Measurements from ENCODE around the gene RAD51B. TPM values are rescaled to one million over a fixed set of nuclear protein-coding genes. Genes with fewer than 3 reads are reported as not detected.

Gene RAD51B
- total and polyA plus RNA-seq, 2 of the 13 experiments (the other 11 are each of a cell fraction or from before 2014, with no cell fraction given) = 7.0 to 9.5 TPM

DNA sequence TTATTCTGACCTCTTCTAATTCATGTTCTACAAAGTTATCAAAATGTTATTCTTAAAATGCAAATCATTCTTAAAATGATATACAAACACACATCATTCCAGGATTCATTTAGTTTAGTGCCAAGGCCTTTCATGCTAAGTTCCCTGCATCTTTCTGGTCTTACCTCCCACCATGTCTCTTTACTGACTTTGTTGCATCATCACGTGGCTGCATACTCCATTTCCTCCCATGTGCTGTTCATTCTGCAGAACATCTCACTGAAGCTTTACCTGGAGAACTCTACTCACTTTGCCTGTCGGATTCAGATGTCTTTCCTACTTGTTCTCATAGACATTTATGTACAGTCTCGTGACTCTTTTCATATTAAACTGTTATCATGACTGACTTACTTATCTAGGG lies 278.1 kb downstream of the RAD51B start:
- TF ChIP-seq ATF7 (IDR thresholded peaks at IDR 0.05) = peak; percentile 29; the same call in 1 of the 2 replicates
- no peak for TF ChIP-seq ATF7 (CRISPR knock-in tag; IDR thresholded peaks at IDR 0.05)
- TF ChIP-seq ZFAT (CRISPR knock-in tag; conservative IDR thresholded peaks at IDR 0.05) = no peak
- H3K4me2 ChIP-seq (ENCODE audit: low read depth, low read length) = no peak overlapping the region
- no peak overlapping the region for H3K9ac ChIP-seq (ENCODE audit: insufficient read depth, low read depth, low read length)
- FAIRE-seq (no peak), ATAC-seq (no peak), DNase-seq (ENCODE audit: low spot score) (no peak)
- ChIA-PET POLR2A (no interaction called here), CTCF (ENCODE audit: low intra/inter-chr PET ratio, low total read pairs) (no interaction called here)
- peaks cover 25% of the 10 kb centered on the region for H3K9me3 ChIP-seq (ENCODE audit: low read length)
- no peaks in the 10 kb centered on the region for H3K36me3 ChIP-seq (replicated peaks in 1 of 2; ENCODE audit: control insufficient read depth in 1 of 2, insufficient read depth in 2 of 2, low read length in 2 of 2)
- no peaks in the 10 kb centered on the region for H3K79me2 ChIP-seq (ENCODE audit: insufficient read depth, low read length)
- no peak overlapping the region for H3K27ac ChIP-seq (ENCODE audit: extremely low read length, insufficient read depth, low read length)
- H3K27me3 ChIP-seq (ENCODE audit: control insufficient read depth in 1 of 2, insufficient read depth in 2 of 2, low read length in 2 of 2) = no peaks in the 10 kb centered on the region
- H3K4me3 ChIP-seq (replicated peaks in 1 of 3; ENCODE audit: insufficient read depth in 1 of 3, low read depth in 2 of 3, low read length in 3 of 3) = no peak overlapping the region
- no peak overlapping the region for H2AFZ ChIP-seq (ENCODE audit: low read length)
- intact Hi-C loops (cut with micrococcal nuclease; ENCODE audit: unreplicated experiment) = no loop called here
- no TSS peak for BruUV-seq (replicated peaks)
- H3K4me1 ChIP-seq (ENCODE audit: insufficient read depth, low read length) = peaks cover 5% of the 10 kb centered on the region
- H4K20me1 ChIP-seq (ENCODE audit: insufficient read depth, low read length) = no peaks in the 10 kb centered on the region
- WGBS (ENCODE audit: low lambda C conversion rate) = 64% methylated on average over 3 of the region's 3 CpGs
- in situ Hi-C loops (cut with HindIII; ENCODE audit: extremely low pct_ligation_motif_present, low pct_unique_long_range_greater_than_20kb) = no loop called here

DNA sequence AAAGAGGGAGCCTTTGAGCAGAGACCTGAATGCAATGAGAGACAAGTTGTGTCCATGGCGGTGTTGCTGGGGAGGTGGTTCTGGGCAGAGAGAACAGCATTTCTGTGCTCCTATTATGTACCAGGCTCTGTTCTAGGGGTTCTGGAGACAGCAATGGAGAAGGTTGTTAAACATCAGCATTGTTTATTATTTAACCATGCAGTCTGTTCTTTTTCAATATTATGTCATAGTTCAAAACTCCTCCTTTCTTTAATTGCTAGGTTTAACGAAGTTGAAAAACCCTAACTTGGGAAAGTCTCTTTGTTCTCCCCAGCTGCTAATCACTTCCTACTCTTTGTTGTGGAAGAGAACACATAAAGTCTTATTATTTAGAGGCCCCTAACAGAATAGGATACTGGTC lies 279.3 kb downstream of the RAD51B start:
- Histone ChIP-seq H2AFZ (ENCODE audit: low read length) (no peak overlapping the region), H3K79me2 (ENCODE audit: insufficient read depth, low read length) (no peaks in the 10 kb centered on the region), H3K36me3 (replicated peaks in 1 of 2; ENCODE audit: control insufficient read depth in 1 of 2, insufficient read depth in 2 of 2, low read length in 2 of 2) (no peaks in the 10 kb centered on the region), H4K20me1 (ENCODE audit: insufficient read depth, low read length) (no peaks in the 10 kb centered on the region), H3K4me2 (ENCODE audit: low read depth, low read length) (no peak overlapping the region), H3K27ac (ENCODE audit: extremely low read length, insufficient read depth, low read length) (no peak overlapping the region), H3K27me3 (ENCODE audit: control insufficient read depth in 1 of 2, insufficient read depth in 2 of 2, low read length in 2 of 2) (no peaks in the 10 kb centered on the region), H3K9me3 (ENCODE audit: low read length) (peaks cover 26% of the 10 kb centered on the region), H3K9ac (ENCODE audit: insufficient read depth, low read depth, low read length) (no peak overlapping the region), H3K4me1 (ENCODE audit: insufficient read depth, low read length) (peaks cover 5% of the 10 kb centered on the region), H3K4me3 (replicated peaks in 1 of 3; ENCODE audit: insufficient read depth in 1 of 3, low read depth in 2 of 3, low read length in 3 of 3) (no peak overlapping the region)
- in situ Hi-C loops (cut with HindIII; ENCODE audit: extremely low pct_ligation_motif_present, low pct_unique_long_range_greater_than_20kb) = no loop called here
- WGBS (ENCODE audit: low lambda C conversion rate) = 87% methylated on average over 2 of the region's 2 CpGs
- ChIA-PET POLR2A (no interaction called here), CTCF (ENCODE audit: low intra/inter-chr PET ratio, low total read pairs) (no interaction called here)
- no peak for DNase-seq (ENCODE audit: low spot score)
- no peak for FAIRE-seq
- no peak for ATAC-seq
- intact Hi-C loops (cut with micrococcal nuclease; ENCODE audit: unreplicated experiment) = no loop called here
- no TSS peak for BruUV-seq (replicated peaks)
- TF ChIP-seq ZNF614 (CRISPR knock-in tag; IDR thresholded peaks at IDR 0.05; ENCODE audit: borderline replicate concordance) = no peak
- TF ChIP-seq, protein P1, sequence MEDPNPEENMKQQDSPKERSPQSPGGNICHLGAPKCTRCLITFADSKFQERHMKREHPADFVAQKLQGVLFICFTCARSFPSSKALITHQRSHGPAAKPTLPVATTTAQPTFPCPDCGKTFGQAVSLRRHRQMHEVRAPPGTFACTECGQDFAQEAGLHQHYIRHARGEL (CRISPR knock-in tag; IDR thresholded peaks at IDR 0.05) = no peak
- no peak for TF ChIP-seq SKI (IDR thresholded peaks at IDR 0.05; ENCODE audit: partially characterized antibody)
- no peak for TF ChIP-seq ZNF121 (CRISPR knock-in tag; IDR thresholded peaks at IDR 0.05)
- TF ChIP-seq, protein P2, sequence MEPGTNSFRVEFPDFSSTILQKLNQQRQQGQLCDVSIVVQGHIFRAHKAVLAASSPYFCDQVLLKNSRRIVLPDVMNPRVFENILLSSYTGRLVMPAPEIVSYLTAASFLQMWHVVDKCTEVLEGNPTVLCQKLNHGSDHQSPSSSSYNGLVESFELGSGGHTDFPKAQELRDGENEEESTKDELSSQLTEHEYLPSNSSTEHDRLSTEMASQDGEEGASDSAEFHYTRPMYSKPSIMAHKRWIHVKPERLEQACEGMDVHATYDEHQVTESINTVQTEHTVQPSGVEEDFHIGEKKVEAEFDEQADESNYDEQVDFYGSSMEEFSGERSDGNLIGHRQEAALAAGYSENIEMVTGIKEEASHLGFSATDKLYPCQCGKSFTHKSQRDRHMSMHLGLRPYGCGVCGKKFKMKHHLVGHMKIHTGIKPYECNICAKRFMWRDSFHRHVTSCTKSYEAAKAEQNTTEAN (CRISPR knock-in tag; conservative IDR thresholded peaks at IDR 0.05) = no peak
- TF ChIP-seq HNRNPLL (IDR thresholded peaks at IDR 0.05; ENCODE audit: low read depth, low read length, poor library complexity, severe bottlenecking) = no peak
- TF ChIP-seq AGO2 (optimal IDR thresholded peaks at IDR 0.05; ENCODE audit: low read depth, low read length) = no peak
- TF ChIP-seq GABPA (IDR thresholded peaks at IDR 0.05; ENCODE audit: low read depth, low read length) = no peak
- no peak for TF ChIP-seq GABPA (CRISPR knock-in tag; IDR thresholded peaks at IDR 0.05; ENCODE audit: low read depth)
- no peak for TF ChIP-seq TCF7 (IDR thresholded peaks at IDR 0.05; ENCODE audit: low read depth)
- TF ChIP-seq NR2C2 (CRISPR knock-in tag; IDR thresholded peaks at IDR 0.05; ENCODE audit: borderline replicate concordance) = no peak
- TF ChIP-seq NR2F2 (IDR thresholded peaks at IDR 0.05; ENCODE audit: borderline replicate concordance, low read depth) = no peak
- no peak for TF ChIP-seq ERF (CRISPR knock-in tag; IDR thresholded peaks at IDR 0.05)
- no peak for TF ChIP-seq ZNF7 (CRISPR knock-in tag; IDR thresholded peaks at IDR 0.05)

Measured in HepG2 (cell line).